Measurements from ENCODE around the gene TAF1. TPM values are rescaled to one million over a fixed set of nuclear protein-coding genes. Genes with fewer than 3 reads are reported as not detected.

Gene TAF1
- polyA plus RNA-seq, 1 donor (not counting 4 experiments of a cell fraction or from before 2014, with no cell fraction given): 13.3 TPM

DNA sequence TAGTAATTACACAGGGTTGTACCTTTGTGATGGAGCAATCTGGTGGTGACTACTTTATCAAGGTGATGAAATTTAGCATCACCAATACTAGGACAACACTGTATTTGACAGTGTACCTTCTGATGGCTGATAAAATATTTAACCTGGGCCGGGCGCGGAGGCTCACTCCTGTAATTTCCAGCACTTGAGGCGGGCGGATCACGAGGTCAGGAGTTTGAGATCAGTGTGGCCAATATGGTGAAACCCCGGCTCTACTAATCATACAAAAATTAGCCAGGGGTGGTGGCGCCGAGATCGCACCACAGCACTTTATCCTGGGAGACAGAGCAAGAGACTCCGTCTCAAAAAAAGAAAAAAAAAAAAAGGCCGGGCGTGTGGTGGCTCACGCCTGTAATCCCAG lies 1.9 kb upstream of the TAF1 start:
- H4K20me1 ChIP-seq (ENCODE audit: control insufficient read depth, extremely low read depth, insufficient read depth, low read length): no peaks in the 10 kb centered on the region
- no peak overlapping the region for H2AFZ ChIP-seq (ENCODE audit: control insufficient read depth, low read length)
- H3K9ac ChIP-seq (ENCODE audit: control insufficient read depth, extremely low read depth, insufficient read depth, low read length): no peak overlapping the region
- no peaks in the 10 kb centered on the region for H3K9me3 ChIP-seq (ENCODE audit: control insufficient read depth, low read depth, low read length)
- H3K79me2 ChIP-seq (ENCODE audit: control insufficient read depth, insufficient read depth, low read length): peaks cover 22% of the 10 kb centered on the region
- H3K4me2 ChIP-seq (ENCODE audit: control insufficient read depth, extremely low read depth, insufficient read depth, low read depth, low read length): no peak overlapping the region
- no peaks in the 10 kb centered on the region for H3K9me1 ChIP-seq (ENCODE audit: control insufficient read depth, extremely low read depth, insufficient read depth, low read length)
- FAIRE-seq (no peak), DNase-seq (ENCODE audit: low read depth, low spot score) (no peak)
- no peak overlapping the region for H3K4me3 ChIP-seq (ENCODE audit: control insufficient read depth in 2 of 3, extremely low read depth in 1 of 3, insufficient read depth in 2 of 3, low read depth in 1 of 3, low read length in 3 of 3)
- no peaks in the 10 kb centered on the region for H3K36me3 ChIP-seq (ENCODE audit: control insufficient read depth in 2 of 2, extremely low read depth in 1 of 2, insufficient read depth in 2 of 2, low read length in 2 of 2)
- TF ChIP-seq EZH2 (IDR thresholded peaks at IDR 0.05; ENCODE audit: low read length): no peak
- TF ChIP-seq, protein P1, sequence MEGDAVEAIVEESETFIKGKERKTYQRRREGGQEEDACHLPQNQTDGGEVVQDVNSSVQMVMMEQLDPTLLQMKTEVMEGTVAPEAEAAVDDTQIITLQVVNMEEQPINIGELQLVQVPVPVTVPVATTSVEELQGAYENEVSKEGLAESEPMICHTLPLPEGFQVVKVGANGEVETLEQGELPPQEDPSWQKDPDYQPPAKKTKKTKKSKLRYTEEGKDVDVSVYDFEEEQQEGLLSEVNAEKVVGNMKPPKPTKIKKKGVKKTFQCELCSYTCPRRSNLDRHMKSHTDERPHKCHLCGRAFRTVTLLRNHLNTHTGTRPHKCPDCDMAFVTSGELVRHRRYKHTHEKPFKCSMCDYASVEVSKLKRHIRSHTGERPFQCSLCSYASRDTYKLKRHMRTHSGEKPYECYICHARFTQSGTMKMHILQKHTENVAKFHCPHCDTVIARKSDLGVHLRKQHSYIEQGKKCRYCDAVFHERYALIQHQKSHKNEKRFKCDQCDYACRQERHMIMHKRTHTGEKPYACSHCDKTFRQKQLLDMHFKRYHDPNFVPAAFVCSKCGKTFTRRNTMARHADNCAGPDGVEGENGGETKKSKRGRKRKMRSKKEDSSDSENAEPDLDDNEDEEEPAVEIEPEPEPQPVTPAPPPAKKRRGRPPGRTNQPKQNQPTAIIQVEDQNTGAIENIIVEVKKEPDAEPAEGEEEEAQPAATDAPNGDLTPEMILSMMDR (optimal IDR thresholded peaks at IDR 0.05 in 1 of 3, IDR thresholded peaks at IDR 0.05 in 1 of 3, conservative IDR thresholded peaks at IDR 0.05 in 1 of 3; ENCODE audit: extremely low read depth in 1 of 3, insufficient read depth in 2 of 3, low read length in 3 of 3): no peak
- no peak overlapping the region for H3K27ac ChIP-seq (ENCODE audit: control insufficient read depth, insufficient read depth, low read length)
- H3K4me1 ChIP-seq (ENCODE audit: control insufficient read depth, extremely low read depth, insufficient read depth, low read length): no peaks in the 10 kb centered on the region
- H3K27me3 ChIP-seq (ENCODE audit: control insufficient read depth, extremely low read depth, insufficient read depth, low read length): no peaks in the 10 kb centered on the region
- dilution Hi-C loops (cut with MboI; ENCODE audit: extremely low pct_ligation_motif_present, low sequenced_read_pairs): no loop called here

DNA sequence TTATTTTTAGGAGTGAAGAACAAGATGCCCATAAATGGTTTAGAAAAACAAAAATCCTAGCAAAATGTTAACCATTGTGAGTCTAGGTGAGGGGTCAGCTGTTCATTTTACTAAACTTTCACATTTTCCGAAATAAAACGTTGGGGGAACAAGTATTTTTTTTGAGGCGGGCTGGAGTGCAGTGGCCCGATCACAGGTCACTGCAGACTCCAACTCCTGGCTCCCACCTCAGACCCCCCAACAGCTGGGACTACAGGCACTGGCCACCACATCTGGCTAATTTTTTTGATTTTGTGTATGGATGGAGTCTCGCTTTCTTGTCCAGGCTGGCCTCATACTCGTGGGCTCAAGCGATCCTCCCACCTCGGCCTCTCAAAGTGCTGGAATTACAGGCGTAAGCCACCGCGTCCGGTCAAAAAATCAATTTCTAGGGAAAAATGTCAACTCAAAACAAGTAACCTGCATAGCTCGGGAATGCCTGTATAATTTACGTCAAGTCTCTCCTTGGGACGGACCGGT lies 742 bp upstream of the TAF1 start:
- Histone ChIP-seq H3K36me3 (ENCODE audit: control insufficient read depth in 2 of 2, extremely low read depth in 1 of 2, insufficient read depth in 2 of 2, low read length in 2 of 2) (no peaks in the 10 kb centered on the region), H3K4me1 (ENCODE audit: control insufficient read depth, extremely low read depth, insufficient read depth, low read length) (no peaks in the 10 kb centered on the region), H3K4me3 (ENCODE audit: control insufficient read depth in 2 of 3, extremely low read depth in 1 of 3, insufficient read depth in 2 of 3, low read depth in 1 of 3, low read length in 3 of 3) (peak overlapping the region; percentile 45 to 76 (median 72)), H3K9me1 (ENCODE audit: control insufficient read depth, extremely low read depth, insufficient read depth, low read length) (no peaks in the 10 kb centered on the region), H3K27me3 (ENCODE audit: control insufficient read depth, extremely low read depth, insufficient read depth, low read length) (no peaks in the 10 kb centered on the region), H3K9me3 (ENCODE audit: control insufficient read depth, low read depth, low read length) (no peaks in the 10 kb centered on the region), H2AFZ (ENCODE audit: control insufficient read depth, low read length) (peak overlapping the region; percentile 46), H3K4me2 (ENCODE audit: control insufficient read depth, extremely low read depth, insufficient read depth, low read depth, low read length) (peak overlapping the region; percentile 67), H3K9ac (ENCODE audit: control insufficient read depth, extremely low read depth, insufficient read depth, low read length) (peak overlapping the region; percentile 93), H4K20me1 (ENCODE audit: control insufficient read depth, extremely low read depth, insufficient read depth, low read length) (no peaks in the 10 kb centered on the region), H3K79me2 (ENCODE audit: control insufficient read depth, insufficient read depth, low read length) (peaks cover 27% of the 10 kb centered on the region), H3K27ac (ENCODE audit: control insufficient read depth, insufficient read depth, low read length) (peak overlapping the region; percentile 89)
- no peak for DNase-seq (ENCODE audit: low read depth, low spot score)
- no peak for TF ChIP-seq EZH2 (IDR thresholded peaks at IDR 0.05; ENCODE audit: low read length)
- TF ChIP-seq, protein P1 (optimal IDR thresholded peaks at IDR 0.05 in 1 of 3, IDR thresholded peaks at IDR 0.05 in 1 of 3, conservative IDR thresholded peaks at IDR 0.05 in 1 of 3; ENCODE audit: extremely low read depth in 1 of 3, insufficient read depth in 2 of 3, low read length in 3 of 3): no peak
- dilution Hi-C loops (cut with MboI; ENCODE audit: extremely low pct_ligation_motif_present, low sequenced_read_pairs): no loop called here
- no peak for FAIRE-seq
